IMR-90 (cell line): ENCODE results near the gene FXYD3. TPM values are rescaled to one million over a fixed set of nuclear protein-coding genes. Genes with fewer than 3 reads are reported as not detected.
A peak's percentile ranks its signal among the peaks of the same experiment; 100 is the strongest.

Experiments used
- ATAC-seq: fragments of 200-7000 bp; cut with Tn5 transposase; 2 replicates; pipeline ENCODE4 v1.9.1; 2020; ENCODE audit warnings: low read depth, mild to moderate bottlenecking, moderate library complexity
- BruUV-seq: library from RNA; stranded (reverse); fragments of 400-500 nt; replicated peaks from 2 replicates; lab custom pipeline; 2021; lab: Mats Ljungman, UMichigan
- CTCF ChIA-PET: fragments of 300-600 bp; formaldehyde crosslinking; extraction: SDS; loops from one replicate; lab custom pipeline; 2021; ENCODE audit warnings: antibody characterized with exemption; lab: Yijun Ruan, JAX
- POLR2A ChIA-PET: fragments of 300-600 bp; sonication (Branson Sonifier 250); formaldehyde crosslinking; loops from one replicate; lab custom pipeline; 2022; ENCODE audit warnings: antibody characterized with exemption; ENCODE audit not compliant: unreplicated experiment; lab: Charles Lee
- DNase-seq: peaks from one replicate; pipeline ENCODE4 v3.0.0; 2013
- H2AFZ ChIP-seq: replicated peaks from 2 replicates; pipeline ENCODE3; 2013; ENCODE audit warnings: low read length, mild to moderate bottlenecking; ENCODE audit not compliant: poor library complexity
- H2AK5ac ChIP-seq: 2 replicates; pipeline ENCODE4 v1.6.1; 2013; ENCODE audit warnings: low read depth, low read length, inconsistent platforms
- H2AK9ac ChIP-seq: replicated peaks from 2 replicates; pipeline ENCODE3; 2013; ENCODE audit warnings: mild to moderate bottlenecking, low read depth, low read length, moderate library complexity; ENCODE audit not compliant: poor library complexity
- H2BK120ac ChIP-seq: 2 replicates; pipeline ENCODE4 v1.6.1; 2013; ENCODE audit warnings: low read depth, low read length, inconsistent platforms
- H2BK15ac ChIP-seq: 3 replicates; pipeline ENCODE4 v1.6.1; 2013; ENCODE audit warnings: low read depth, low read length, inconsistent platforms
- H2BK20ac ChIP-seq: 2 replicates; pipeline ENCODE4 v1.6.1; 2013; ENCODE audit warnings: low read depth, mild to moderate bottlenecking, inconsistent platforms, low read length, moderate library complexity
- H2BK5ac ChIP-seq: 2 replicates; pipeline ENCODE4 v1.6.1; 2013; ENCODE audit warnings: mild to moderate bottlenecking, low read depth, low read length, inconsistent platforms; ENCODE audit not compliant: poor library complexity, severe bottlenecking
- H3K14ac ChIP-seq: replicated peaks from 2 replicates; pipeline ENCODE4 v1.6.1; 2013; ENCODE audit warnings: low read depth, low read length, inconsistent platforms
- H3K18ac ChIP-seq: 2 replicates; pipeline ENCODE4 v1.6.1; 2013; ENCODE audit warnings: low read depth, low read length, control low read depth
- H3K23ac ChIP-seq: 2 replicates; pipeline ENCODE4 v1.6.1; 2013; ENCODE audit warnings: low read depth, low read length, inconsistent platforms
- H3K27ac ChIP-seq: 2 replicates; pipeline ENCODE4 v1.5.1; 2013; ENCODE audit warnings: mild to moderate bottlenecking, control low read depth, low read length; ENCODE audit not compliant: insufficient read depth
- H3K27me3 ChIP-seq: 2 replicates; pipeline ENCODE4 v1.6.1; 2013; ENCODE audit warnings: low read length; ENCODE audit not compliant: control insufficient read depth, insufficient read depth
- H3K36me3 ChIP-seq: 2 replicates; pipeline ENCODE4 v1.6.1; 2013; ENCODE audit warnings: low read length, mixed read lengths; ENCODE audit not compliant: control insufficient read depth, insufficient read depth
- H3K4ac ChIP-seq: 2 replicates; pipeline ENCODE4 v1.6.1; 2013; ENCODE audit warnings: low read depth, low read length, inconsistent platforms
- H3K4me1 ChIP-seq: 2 replicates; pipeline ENCODE4 v1.6.1; 2013; ENCODE audit warnings: low read length, mixed read lengths; ENCODE audit not compliant: control insufficient read depth, insufficient read depth
- H3K4me2 ChIP-seq: 2 replicates; pipeline ENCODE4 v1.6.1; 2013; ENCODE audit warnings: low read depth, mild to moderate bottlenecking, control low read depth, low read length, moderate library complexity
- H3K4me3 ChIP-seq: 2 replicates; pipeline ENCODE4 v1.5.1; 2013; ENCODE audit warnings: low read depth, mild to moderate bottlenecking, control low read depth, low read length, moderate library complexity; ENCODE audit not compliant: insufficient read depth
- H3K56ac ChIP-seq: 2 replicates; pipeline ENCODE4 v1.6.1; 2013; ENCODE audit warnings: low read length, inconsistent platforms; ENCODE audit not compliant: insufficient read depth; ENCODE audit errors: extremely low read depth
- H3K79me1 ChIP-seq, 2 experiments: 2 replicates each; pipeline ENCODE4 v1.6.1; 2013; ENCODE audit warnings: low read length in 2 of 2, inconsistent platforms in 1 of 2, low read depth in 1 of 2
- H3K9ac ChIP-seq: 2 replicates; pipeline ENCODE4 v1.6.1; 2013; ENCODE audit warnings: low read depth, low read length, control low read depth
- H3K9me1 ChIP-seq: 2 replicates; pipeline ENCODE4 v1.6.1; 2013; ENCODE audit warnings: low read length, inconsistent platforms; ENCODE audit not compliant: insufficient read depth
- H3K9me3 ChIP-seq: 2 replicates; pipeline ENCODE4 v1.6.1; 2013; ENCODE audit warnings: low read length; ENCODE audit not compliant: control insufficient read depth, insufficient read depth
- H4K20me1 ChIP-seq: 2 replicates; pipeline ENCODE4 v1.6.1; 2013; ENCODE audit warnings: low read length, inconsistent platforms; ENCODE audit not compliant: insufficient read depth
- H4K5ac ChIP-seq: 2 replicates; pipeline ENCODE4 v1.6.1; 2013; ENCODE audit warnings: mild to moderate bottlenecking, low read depth, low read length, control low read depth
- H4K8ac ChIP-seq, 2 experiments: 2 replicates each; pipeline ENCODE4 v1.6.1; 2013; ENCODE audit warnings: low read depth in 2 of 2, low read length in 2 of 2, control low read depth in 1 of 2, inconsistent platforms in 1 of 2
- H4K91ac ChIP-seq: 2 replicates; pipeline ENCODE4 v1.6.1; 2013; ENCODE audit warnings: low read depth, low read length, inconsistent platforms; ENCODE audit not compliant: insufficient read depth
- MXI1 ChIP-seq: IDR thresholded peaks from 2 replicates; pipeline ENCODE4 v1.6.1; 2012; ENCODE audit warnings: low read depth, mild to moderate bottlenecking, low read length, moderate library complexity, borderline replicate concordance
- WGBS, 2 experiments: methylation state at CpG; one replicate each; pipeline versions ENCODE4 v1.1.5 to v1.1.7; 2013; ENCODE audit warnings: missing lambda C conversion rate in 2 of 2; ENCODE audit not compliant: insufficient read length in 1 of 2; ENCODE audit errors: extremely low coverage in 2 of 2; 5-methylcytosine and 5-hydroxymethylcytosine counted together
- dilution Hi-C: fragments of 300-500 bp; cut with HindIII; formaldehyde crosslinking; loops from one replicate; pipeline ENCODE4 v1.14.3; 2018; ENCODE audit warnings: low sequenced_read_pairs; ENCODE audit not compliant: unreplicated experiment
- in situ Hi-C: fragments of 300-500 bp; cut with MboI; formaldehyde crosslinking; loops from 3 replicates; pipeline ENCODE4 v1.14.3; 2019; ENCODE audit warnings: low sequenced_read_pairs, inconsistent platforms, mixed read lengths
- intact Hi-C: fragments of 100-400 bp; cut with micrococcal nuclease; formaldehyde crosslinking; loops from 2 replicates; pipeline ENCODE4 v1.10.0; 2022
- polyA plus RNA-seq, 3 experiments: library from polyadenylated mRNA; depleted of rRNA; stranded (reverse); fragments of >200 nt; gene quantifications; 2 replicates each; pipeline ENCODE4 v1.2.3, GENCODE V29; 2012; ENCODE audit warnings: low replicate concordance in 1 of 3
- total RNA-seq: library from RNA; depleted of rRNA; stranded (reverse); fragments of >200 nt; gene quantifications from 2 replicates; pipeline ENCODE4 v1.2.3, GENCODE V29; 2012

The FXYD3 gene
- total and polyA plus RNA-seq, 2 of the 4 experiments (the other 2 are of a cell fraction) = not detected

DNA sequence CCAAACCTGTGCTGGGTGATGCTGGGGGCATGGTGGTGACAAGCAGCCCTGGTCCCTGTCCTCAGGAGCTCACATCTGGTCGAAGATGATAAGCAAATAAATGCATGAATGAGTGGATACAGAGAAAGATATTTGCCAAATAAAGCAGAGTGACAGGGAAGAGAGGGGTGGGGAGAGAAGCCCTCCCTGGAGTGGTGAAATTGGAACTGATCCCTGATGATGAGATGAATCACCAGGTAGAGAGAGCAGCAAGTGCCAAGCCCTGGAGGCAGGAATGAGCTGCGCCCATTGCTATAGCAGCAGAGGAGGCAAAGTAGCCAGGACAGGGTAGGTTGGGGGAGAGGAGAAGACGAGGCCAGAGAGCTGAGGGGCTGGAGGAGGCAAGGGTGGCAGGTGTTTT, 52.6 kb downstream of the FXYD3 start:
- intact Hi-C loops = no loop called here
- H2BK15ac ChIP-seq = no peak overlapping the region
- no peak overlapping the region for H4K91ac ChIP-seq
- no peak overlapping the region for H2AFZ ChIP-seq
- H3K9me1 ChIP-seq = no peaks in the 10 kb centered on the region
- BruUV-seq = no TSS peak
- no peak overlapping the region for H4K5ac ChIP-seq
- no peaks in the 10 kb centered on the region for H3K4me1 ChIP-seq
- no peak overlapping the region for H3K14ac ChIP-seq
- no peak overlapping the region for H2AK5ac ChIP-seq
- H3K79me1 ChIP-seq = peaks cover 0 to 5% of the 10 kb centered on the region in 2 experiments; a peak in 2 of 4 replicates
- H2BK20ac ChIP-seq = no peak overlapping the region
- H3K4me3 ChIP-seq = no peak overlapping the region
- no peak overlapping the region for H3K27ac ChIP-seq
- in situ Hi-C loops = no loop called here
- POLR2A ChIA-PET = interaction anchor here (0.5 kb wide), 1 partner anchor 10 kb away, joined by 9 read pairs; no protein-coding TSS in a partner anchor
- no peak overlapping the region for H3K56ac ChIP-seq
- dilution Hi-C loops = no loop called here
- no peak for ATAC-seq
- DNase-seq = no peak
- H3K36me3 ChIP-seq = peaks cover 35% of the 10 kb centered on the region
- no peaks in the 10 kb centered on the region for H3K27me3 ChIP-seq
- no peak overlapping the region for H3K4me2 ChIP-seq
- H3K9ac ChIP-seq = no peak overlapping the region
- no peak overlapping the region for H2BK120ac ChIP-seq
- TF ChIP-seq MXI1 = no peak
- no peak overlapping the region for H4K8ac ChIP-seq
- no peak overlapping the region for H3K4ac ChIP-seq
- CTCF ChIA-PET = no interaction called here
- H2BK5ac ChIP-seq = no peak overlapping the region
- H4K20me1 ChIP-seq = no peaks in the 10 kb centered on the region
- no peak overlapping the region for H3K23ac ChIP-seq
- H3K9me3 ChIP-seq = peaks cover 20% of the 10 kb centered on the region
- WGBS, 2 experiments = 63% methylated on average over 1 of the region's 3 CpGs; no CpG with 5 or more reads in 1 of the 2 experiments
- H3K18ac ChIP-seq = no peak overlapping the region
- H2AK9ac ChIP-seq = peak overlapping the region; percentile 63
